Hindlimb muscle (tissue), 1 donor: Measurements from ENCODE around the gene KNSTRN. TPM values are rescaled to one million over a fixed set of nuclear protein-coding genes. Genes with fewer than 3 reads are reported as not detected.

Source experiments
- DNase-seq: peaks from one replicate; pipeline ENCODE4 v3.0.0-alpha.2; 2013
- polyA plus RNA-seq: library from polyadenylated mRNA; unstranded; fragments of 120-200 nt; gene quantifications from one replicate; pipeline ENCODE4 v1.2.1, GENCODE V29; 2013; ENCODE audit not compliant: insufficient read length

KNSTRN gene
- polyA plus RNA-seq, 1 donor, result 16.8 TPM

GRCh38 chr15:40435023-40435709 lies 52.6 kb downstream of the KNSTRN start:
- DNase-seq, result no peak

- DNase-seq, result no peak
Observed at GRCh38 chr15:40435710-40436089, 53.2 kb downstream of the KNSTRN start.

GRCh38 chr15:40436116-40436891 lies 53.8 kb downstream of the KNSTRN start:
- no peak for DNase-seq

- DNase-seq, result no peak
Observed at GRCh38 chr15:40436892-40437751, 54.6 kb downstream of the KNSTRN start.

DNA sequence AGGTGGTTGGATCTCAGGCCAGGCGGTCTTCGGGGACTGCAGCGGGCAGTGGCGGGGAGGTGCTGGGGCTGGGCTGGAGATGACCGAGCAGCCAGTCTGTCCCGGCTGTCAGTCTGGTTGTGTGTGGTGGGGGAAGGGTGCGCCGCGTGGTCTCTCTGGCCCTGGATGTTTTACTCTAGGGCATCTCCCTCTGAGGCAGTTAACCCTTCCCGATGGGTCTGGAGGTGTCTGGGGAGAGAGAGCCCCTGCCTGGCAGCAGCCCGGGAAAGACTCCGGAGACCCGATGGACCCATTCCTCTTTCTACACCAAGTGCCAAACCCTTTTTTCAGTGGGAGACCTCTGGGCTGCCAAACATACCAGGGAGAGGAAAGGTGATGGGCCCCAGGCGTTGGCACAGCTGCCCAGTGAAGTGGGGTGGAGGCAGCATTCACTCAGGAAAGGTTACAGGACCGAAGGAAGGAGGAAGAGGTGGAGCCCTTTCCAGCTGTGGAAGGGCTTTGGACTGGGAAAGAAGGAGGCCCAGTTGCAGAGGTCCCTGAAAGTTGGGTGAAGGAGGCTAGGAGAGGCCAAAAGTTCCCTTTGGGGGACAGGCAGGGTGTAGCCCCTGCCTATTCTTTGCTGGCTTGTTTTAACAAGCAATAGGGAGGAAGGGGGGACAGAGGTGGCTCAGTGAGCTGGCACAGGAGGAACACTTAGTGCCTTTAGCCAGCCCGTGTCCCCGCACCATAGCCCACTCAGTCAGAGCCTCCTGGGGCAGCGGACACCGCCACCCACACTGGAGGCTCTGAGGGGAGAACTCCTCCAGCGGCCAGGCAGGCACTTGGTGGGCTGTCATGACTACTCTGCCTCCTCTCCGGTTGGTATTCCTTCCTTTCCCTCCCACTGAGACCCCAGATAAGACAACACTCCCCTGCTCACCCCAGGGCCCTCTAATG lies 55.5 kb downstream of the KNSTRN start:
- DNase-seq, result no peak

- no peak for DNase-seq
Observed at GRCh38 chr15:40438712-40439111, 56.2 kb downstream of the KNSTRN start.

GRCh38 chr15:40439461-40439959 lies 57.0 kb downstream of the KNSTRN start:
- DNase-seq, result no peak

DNA sequence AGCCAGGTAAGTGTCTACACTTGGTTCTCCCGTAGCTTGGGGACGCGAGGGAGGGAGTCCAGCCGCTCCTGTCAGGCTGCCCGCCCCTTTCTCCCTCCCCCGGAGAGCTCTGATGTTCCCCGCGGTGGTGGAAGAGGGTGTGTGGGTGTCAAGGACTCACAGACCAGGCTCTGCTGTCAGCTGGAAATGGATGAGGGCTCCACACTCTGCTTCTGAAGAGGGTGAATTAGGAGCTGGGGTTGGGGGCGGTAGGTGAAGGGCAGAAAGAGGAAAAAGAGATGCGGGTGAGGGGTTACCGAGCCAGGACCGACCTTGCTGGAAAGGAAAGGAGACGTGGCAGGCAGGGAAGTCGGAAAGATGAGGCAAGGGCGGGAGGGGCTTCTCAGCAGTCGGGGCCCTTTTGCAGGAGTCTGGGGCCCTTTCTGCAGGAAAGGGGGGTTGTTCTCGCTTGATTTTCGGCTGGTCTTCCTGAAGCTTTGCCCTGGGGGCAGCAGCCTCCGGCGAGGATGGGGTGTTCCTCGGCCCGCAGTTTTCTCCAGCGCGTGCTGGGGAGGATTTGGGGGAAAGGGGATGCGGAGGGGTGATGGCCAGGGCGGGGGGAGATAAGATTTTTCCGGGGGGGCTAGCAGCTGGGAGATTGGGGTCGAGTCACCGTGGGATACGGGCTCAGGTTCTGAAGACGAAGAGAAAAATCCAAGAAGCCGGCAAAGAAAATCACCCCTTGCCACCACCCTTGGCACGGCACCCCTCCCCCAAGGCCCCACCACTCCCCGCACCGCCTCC lies 57.6 kb downstream of the KNSTRN start:
- DNase-seq, result no peak

DNA sequence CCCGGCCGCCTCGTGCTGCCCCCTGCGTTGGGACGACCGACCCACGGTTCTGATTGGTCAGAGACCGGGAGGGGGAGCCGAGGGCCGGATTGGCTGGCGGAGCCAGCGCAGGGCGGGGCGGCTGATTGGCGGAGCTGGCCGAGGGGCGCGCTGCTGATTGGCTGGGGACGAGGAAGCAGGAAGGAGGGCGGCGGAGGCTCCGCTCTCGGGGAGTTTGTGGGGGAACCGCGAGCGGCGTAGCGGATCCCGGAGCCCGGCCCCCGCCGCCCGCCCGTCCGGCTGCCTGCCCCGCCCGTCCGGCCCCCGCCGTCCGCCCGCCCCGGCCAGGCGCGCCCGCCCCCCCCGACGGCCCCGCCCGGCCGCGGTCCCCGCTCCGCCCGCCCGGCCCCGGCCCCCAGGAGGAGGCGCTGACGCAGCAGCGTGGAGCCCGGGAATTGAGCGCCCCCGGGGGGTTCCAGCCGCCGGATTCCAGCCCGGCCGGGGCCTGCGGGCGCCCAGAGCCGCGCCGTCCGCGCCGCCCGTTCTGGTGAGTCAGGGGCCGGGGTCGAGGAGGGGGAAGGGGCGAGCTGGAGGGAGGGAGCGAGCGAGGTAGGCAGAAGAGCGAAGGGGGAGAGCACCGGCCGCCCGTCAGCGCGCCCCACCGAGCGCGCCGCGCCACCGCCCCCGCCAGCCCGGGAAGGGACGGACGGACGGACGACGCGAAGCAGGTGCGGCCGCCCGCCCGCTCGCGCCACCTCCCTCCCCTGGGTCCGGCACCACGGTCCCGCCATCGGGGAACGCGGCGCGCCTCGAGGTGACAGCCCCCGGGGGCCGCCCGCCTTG lies 58.4 kb downstream of the KNSTRN start, which contains the start of gene BAHD1:
TSS of gene BAHD1 (plus strand) at position 211 of the 822 bp plus-strand sequence. CDS start 17,512 bp downstream, outside the sequence.
- peak; percentile 94 for DNase-seq

DNA sequence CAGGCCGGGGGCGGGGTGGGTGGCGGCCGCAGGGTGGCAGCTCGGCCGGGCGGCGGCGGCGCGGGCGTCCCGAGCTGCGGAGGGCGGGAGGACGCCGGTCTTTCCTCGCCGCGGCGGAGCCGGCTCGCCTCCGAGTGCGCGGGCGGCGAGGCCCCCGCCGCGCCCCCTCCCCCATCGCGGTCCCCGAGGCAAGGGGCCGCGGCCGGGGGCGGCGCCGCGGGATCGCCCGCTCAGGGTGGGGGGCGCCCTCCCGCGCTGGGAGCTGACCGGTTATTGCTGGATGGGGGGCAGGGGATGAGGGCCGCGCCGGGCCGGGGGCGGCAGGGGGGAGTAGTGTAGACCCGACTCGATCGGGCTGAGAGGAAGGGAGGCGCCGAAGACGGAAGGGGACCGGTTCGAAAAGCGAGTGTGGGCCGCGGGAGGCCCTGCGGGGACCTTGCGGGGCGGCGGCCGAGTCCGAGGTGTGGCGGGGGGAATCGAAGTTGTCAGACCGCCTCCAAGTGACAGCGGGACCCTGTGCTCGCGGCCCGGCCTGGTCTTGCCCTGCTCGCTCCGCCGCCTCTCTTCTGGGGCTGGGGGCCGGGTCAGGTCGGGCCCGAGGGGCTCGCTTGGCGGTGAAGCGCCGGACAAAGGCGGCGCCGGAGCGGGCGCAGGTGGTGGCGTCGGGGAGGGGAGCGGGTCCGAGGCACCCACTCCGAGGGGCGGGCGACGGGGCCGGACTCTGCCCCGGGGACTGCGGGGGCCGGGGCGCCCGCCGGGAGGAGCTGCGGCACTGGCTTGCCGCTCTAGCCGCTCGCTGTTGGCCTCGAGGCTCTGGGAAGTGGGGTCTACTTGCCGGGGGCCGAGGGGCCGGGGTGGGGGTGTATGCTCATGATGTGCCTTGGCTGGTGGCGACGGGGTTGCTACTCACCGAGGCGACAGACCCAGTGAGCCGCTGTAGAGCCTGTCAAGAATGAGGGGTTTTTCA lies 59.3 kb downstream of the KNSTRN start:
- DNase-seq, result no peak

- DNase-seq, result no peak
Observed at GRCh38 chr15:40443255-40443654, 60.7 kb downstream of the KNSTRN start.

GRCh38 chr15:40443846-40444245 lies 61.3 kb downstream of the KNSTRN start:
- DNase-seq, result no peak

Other genes starting within 250 kb of the KNSTRN start
- 7.8 TPM for gene BUB1B, start 221.7 kb upstream of the KNSTRN start, polyA plus RNA-seq
- gene PAK6, start 143.7 kb upstream of the KNSTRN start, polyA plus RNA-seq, result 0.76 TPM
- gene ANKRD63, start 99.7 kb upstream of the KNSTRN start, polyA plus RNA-seq, result 0.40 TPM
- gene PLCB2, start 74.8 kb upstream of the KNSTRN start, polyA plus RNA-seq, result 7.9 TPM
- gene INAFM2, start 59.0 kb upstream of the KNSTRN start, polyA plus RNA-seq, result 13.2 TPM
- gene CCDC9B, start 41.8 kb upstream of the KNSTRN start, polyA plus RNA-seq, result 22.2 TPM
- gene PHGR1, start 31.7 kb upstream of the KNSTRN start, polyA plus RNA-seq, result not detected
- 1.4 TPM for gene DISP2, start 24.5 kb upstream of the KNSTRN start, polyA plus RNA-seq
- 57.8 TPM for gene IVD, start 23.1 kb downstream of the KNSTRN start, polyA plus RNA-seq
- gene BAHD1, start 58.2 kb downstream of the KNSTRN start, polyA plus RNA-seq, result 24.8 TPM
- 35.6 TPM for gene CHST14, start 88.3 kb downstream of the KNSTRN start, polyA plus RNA-seq
- 21.0 TPM for gene CCDC32, start 182.3 kb downstream of the KNSTRN start, polyA plus RNA-seq
- 10.5 TPM for gene RPUSD2, start 186.6 kb downstream of the KNSTRN start, polyA plus RNA-seq
- 9.0 TPM for gene KNL1, start 211.5 kb downstream of the KNSTRN start, polyA plus RNA-seq